Osteocyte (in vitro differentiated cells): ENCODE results near the gene KANSL3. TPM values are rescaled to one million over a fixed set of nuclear protein-coding genes. Genes with fewer than 3 reads are reported as not detected.

Experiments
- DNase-seq: peaks from one replicate; pipeline ENCODE4 v3.0.0; 2021; ENCODE audit warnings: mixed read lengths; ENCODE audit not compliant: unreplicated experiment; ENCODE audit errors: extremely low spot score
- H3K27ac Mint-ChIP-seq: one replicate; pipeline ENCODE4 v1.8.0; 2021; ENCODE audit warnings: mild to moderate bottlenecking, mixed read lengths; ENCODE audit not compliant: unreplicated experiment
- H3K27me3 Mint-ChIP-seq: one replicate; pipeline ENCODE4 v1.8.0; 2021; ENCODE audit warnings: mixed read lengths; ENCODE audit not compliant: unreplicated experiment
- H3K36me3 Mint-ChIP-seq: one replicate; pipeline ENCODE4 v1.8.0; 2021; ENCODE audit warnings: mixed read lengths; ENCODE audit not compliant: unreplicated experiment
- H3K4me1 Mint-ChIP-seq: one replicate; pipeline ENCODE4 v1.8.0; 2021; ENCODE audit warnings: mixed read lengths; ENCODE audit not compliant: unreplicated experiment
- H3K4me3 Mint-ChIP-seq: one replicate; pipeline ENCODE4 v1.8.0; 2021; ENCODE audit warnings: mild to moderate bottlenecking, moderate library complexity, mixed read lengths; ENCODE audit not compliant: unreplicated experiment
- H3K9me3 Mint-ChIP-seq: one replicate; pipeline ENCODE4 v1.8.0; 2021; ENCODE audit warnings: mixed read lengths; ENCODE audit not compliant: unreplicated experiment
- CTCF ChIP-seq: fragments of 200-600 bp; sonication (generic); IDR thresholded peaks from 2 replicates; pipeline ENCODE4 v1.5.0; 2021; ENCODE audit warnings: antibody characterized with exemption, mild to moderate bottlenecking, moderate library complexity
- total RNA-seq: library from RNA; stranded (reverse); gene quantifications from 2 replicates; pipeline ENCODE4 v1.2.1, GENCODE V29; 2021

KANSL3 gene
- total RNA-seq, 1 donor from 2014 or later, result 45.8 TPM

GRCh38 chr2:96580771-96581170 is 57.3 kb downstream of the KANSL3 start:
- no peak for DNase-seq
- TF ChIP-seq CTCF, result peak; percentile 55
- peaks cover 3% of the 10 kb centered on the region for H3K36me3 Mint-ChIP-seq
- H3K4me1 Mint-ChIP-seq, result peaks cover 10% of the 10 kb centered on the region
- H3K27me3 Mint-ChIP-seq, result no peaks in the 10 kb centered on the region
- no peak overlapping the region for H3K4me3 Mint-ChIP-seq
- no peak overlapping the region for H3K27ac Mint-ChIP-seq
- no peaks in the 10 kb centered on the region for H3K9me3 Mint-ChIP-seq

- Mint-ChIP-seq H3K36me3 (peaks cover 3% of the 10 kb centered on the region), H3K4me3 (no peak overlapping the region), H3K27me3 (no peaks in the 10 kb centered on the region), H3K27ac (no peak overlapping the region), H3K4me1 (peaks cover 6% of the 10 kb centered on the region), H3K9me3 (no peaks in the 10 kb centered on the region)
- DNase-seq, result no peak
- TF ChIP-seq CTCF, result no peak
Measured at GRCh38 chr2:96579422-96579821, 58.7 kb downstream of the KANSL3 start.

- TF ChIP-seq CTCF, result no peak
- H3K36me3 Mint-ChIP-seq, result no peaks in the 10 kb centered on the region
- no peak for DNase-seq
Measured at GRCh38 chr2:96578731-96579130, 59.4 kb downstream of the KANSL3 start.

GRCh38 chr2:96577501-96577900 is 60.6 kb downstream of the KANSL3 start:
- Mint-ChIP-seq H3K4me1 (no peaks in the 10 kb centered on the region), H3K27me3 (no peaks in the 10 kb centered on the region), H3K9me3 (no peaks in the 10 kb centered on the region), H3K27ac (no peak overlapping the region), H3K4me3 (no peak overlapping the region), H3K36me3 (no peaks in the 10 kb centered on the region)
- no peak for DNase-seq
- TF ChIP-seq CTCF, result no peak

More at GRCh38 chr2:96578731-96579130, 59.4 kb downstream of the KANSL3 start:
- Mint-ChIP-seq H3K9me3 (no peaks in the 10 kb centered on the region), H3K27ac (no peak overlapping the region), H3K4me1 (no peaks in the 10 kb centered on the region), H3K4me3 (no peak overlapping the region), H3K27me3 (no peaks in the 10 kb centered on the region)

GRCh38 chr2:96575785-96576456 is 62.2 kb downstream of the KANSL3 start:
- TF ChIP-seq CTCF, result no peak
- H3K27ac Mint-ChIP-seq, result no peak overlapping the region

More at GRCh38 chr2:96575785-96576456, 62.2 kb downstream of the KANSL3 start:
- H3K4me1 Mint-ChIP-seq, result no peaks in the 10 kb centered on the region
- no peaks in the 10 kb centered on the region for H3K36me3 Mint-ChIP-seq
- no peak for DNase-seq
- H3K27me3 Mint-ChIP-seq, result no peaks in the 10 kb centered on the region
- no peaks in the 10 kb centered on the region for H3K9me3 Mint-ChIP-seq
- no peak overlapping the region for H3K4me3 Mint-ChIP-seq
